PC-3 (cell line): ENCODE measurements around the gene CATSPERE. TPM values are rescaled to one million over a fixed set of nuclear protein-coding genes. Genes with fewer than 3 reads are reported as not detected.
A peak's percentile ranks its signal among the peaks of the same experiment; 100 is the strongest.

Experiments used
- ATAC-seq: fragments of 200-7000 bp; cut with Tn5 transposase; 2 replicates; pipeline ENCODE4 v1.9.1; 2020; ENCODE audit warnings: mild to moderate bottlenecking, moderate library complexity
- BruUV-seq: library from RNA; stranded (reverse); fragments of 400-500 nt; replicated peaks from 2 replicates; lab custom pipeline; 2021; lab: Mats Ljungman, UMichigan
- CTCF ChIA-PET: fragments of 300-600 bp; sonication (Branson Sonifier 250); formaldehyde crosslinking; loops from one replicate; lab custom pipeline; 2022; ENCODE audit warnings: antibody characterized with exemption; lab: Charles Lee
- POLR2A ChIA-PET: fragments of 300-600 bp; sonication (Branson Sonifier 250); formaldehyde crosslinking; loops from one replicate; lab custom pipeline; 2022; ENCODE audit warnings: antibody characterized with exemption; ENCODE audit not compliant: unreplicated experiment; lab: Charles Lee
- DNase-seq: peaks from one replicate; pipeline ENCODE4 v3.0.0-alpha.2; 2015
- H2AFZ ChIP-seq: fragments of 300-600 bp; sonication (generic); 2 replicates; pipeline ENCODE4 v1.6.0; 2016; ENCODE audit warnings: antibody characterized with exemption, low read length
- H3F3A ChIP-seq: fragments of 300-600 bp; sonication (generic); one replicate; pipeline ENCODE4 v1.6.0; 2017; ENCODE audit warnings: antibody characterized with exemption, low read length, control low read depth, mild to moderate bottlenecking; ENCODE audit not compliant: unreplicated experiment
- H3K27ac ChIP-seq: fragments of 300-600 bp; sonication (generic); 2 replicates; pipeline ENCODE4 v1.5.1; 2016; ENCODE audit warnings: mild to moderate bottlenecking, low read length
- H3K27me3 ChIP-seq: fragments of 300-600 bp; sonication (generic); 2 replicates; pipeline ENCODE4 v1.6.1; 2016; ENCODE audit warnings: low read length, mixed read lengths
- H3K36me3 ChIP-seq: fragments of 300-600 bp; sonication (generic); 2 replicates; pipeline ENCODE4 v1.6.1; 2016; ENCODE audit warnings: low read depth, mixed run types, low read length, mixed read lengths
- H3K4me1 ChIP-seq: fragments of 300-600 bp; sonication (generic); 2 replicates; pipeline ENCODE4 v1.5.1; 2016; ENCODE audit warnings: low read length; ENCODE audit not compliant: insufficient read depth
- H3K4me2 ChIP-seq: fragments of 300-600 bp; sonication (generic); 2 replicates; pipeline ENCODE4 v1.6.0; 2016; ENCODE audit warnings: low read length
- H3K4me3 ChIP-seq: fragments of 300-600 bp; sonication (generic); 2 replicates; pipeline ENCODE4 v1.5.1; 2016; ENCODE audit warnings: mild to moderate bottlenecking, low read length, mixed read lengths
- H3K79me2 ChIP-seq: fragments of 300-600 bp; sonication (generic); 2 replicates; pipeline ENCODE4 v1.6.1; 2017; ENCODE audit warnings: low read length, mixed read lengths
- H3K9ac ChIP-seq: fragments of 300-600 bp; sonication (generic); 2 replicates; pipeline ENCODE4 v1.6.0; 2016; ENCODE audit warnings: mild to moderate bottlenecking, low read length
- H3K9me2 ChIP-seq: fragments of 300-600 bp; sonication (generic); replicated peaks from 2 replicates; pipeline ENCODE4 v1.6.1; 2016; ENCODE audit warnings: mixed run types, low read length, mixed read lengths
- H3K9me3 ChIP-seq: fragments of 300-600 bp; sonication (generic); 2 replicates; pipeline ENCODE4 v1.6.1; 2016; ENCODE audit warnings: low read length, mixed read lengths
- H4K20me1 ChIP-seq: fragments of 300-600 bp; sonication (generic); 2 replicates; pipeline ENCODE4 v1.6.1; 2016; ENCODE audit warnings: low read length, mixed read lengths
- CTCF ChIP-seq: fragments of 300-600 bp; sonication (generic); conservative IDR thresholded peaks from 2 replicates; pipeline ENCODE4 v1.5.1; 2017; ENCODE audit warnings: antibody characterized with exemption, low read depth, mild to moderate bottlenecking, low read length
- EZH2 ChIP-seq: fragments of 300-600 bp; sonication (generic); IDR thresholded peaks from one replicate; pipeline ENCODE4 v1.6.1; 2017; ENCODE audit warnings: antibody characterized with exemption, mild to moderate bottlenecking, low read length; ENCODE audit not compliant: unreplicated experiment
- EZH2phosphoT487 ChIP-seq: fragments of 300-600 bp; sonication (generic); IDR thresholded peaks from 2 replicates; pipeline ENCODE4 v1.6.1; 2018; ENCODE audit warnings: mild to moderate bottlenecking, antibody characterized with exemption, low read length, borderline replicate concordance
- intact Hi-C: fragments of 100-400 bp; cut with micrococcal nuclease; formaldehyde crosslinking; loops from 2 replicates; pipeline ENCODE4 v1.9.0; 2023
- total RNA-seq: library from RNA; depleted of rRNA; stranded (reverse); fragments of >200 nt; gene quantifications from 2 replicates; pipeline ENCODE4 v1.2.3, GENCODE V29; 2014

CATSPERE gene
- total RNA-seq, 1 experiment from 2014 or later: not detected

DNA sequence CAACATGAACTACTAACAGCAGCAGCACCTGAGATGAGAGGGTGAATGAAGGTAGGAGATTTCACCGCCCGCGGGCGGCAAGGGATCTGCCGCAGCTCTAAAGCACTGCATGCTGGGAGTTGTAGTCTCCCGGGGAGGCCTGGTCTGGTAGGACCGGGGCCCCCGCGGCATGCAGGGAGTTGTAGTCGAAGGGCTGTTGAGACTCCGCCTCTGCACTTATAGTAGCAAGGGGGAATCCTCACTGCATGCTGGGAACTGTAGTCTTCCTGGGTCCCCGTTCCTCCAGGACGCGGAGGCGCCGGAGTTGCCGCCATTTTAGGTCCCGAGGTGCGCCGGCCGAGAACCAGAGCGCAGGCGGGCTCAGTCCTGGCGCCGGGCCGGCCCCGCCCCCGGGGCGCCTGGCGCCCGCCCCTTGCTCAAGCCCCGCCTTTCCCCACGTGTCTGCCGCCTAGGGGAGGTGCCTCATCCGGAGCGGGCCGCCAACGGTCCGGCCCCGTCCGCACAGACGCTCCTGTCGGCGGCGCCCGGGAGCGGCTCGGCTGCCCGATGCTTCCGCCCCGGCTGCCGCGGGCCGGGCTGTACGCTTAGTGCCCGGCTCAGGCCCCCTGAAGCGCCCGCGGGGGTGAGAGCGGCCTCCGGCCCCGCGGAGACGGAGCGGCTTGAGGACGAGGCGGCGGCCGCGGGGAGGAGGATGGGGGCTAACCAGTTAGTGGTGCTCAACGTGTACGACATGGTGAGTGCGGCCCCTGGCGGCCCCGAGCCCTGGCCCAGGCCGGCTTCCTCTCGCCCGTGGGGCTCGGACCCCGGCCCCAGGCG lies 191.8 kb downstream of the CATSPERE start, which contains the start of gene DESI2:
TSS of gene DESI2 (plus strand) at position 504 of the 816 bp plus-strand sequence. CDS start at position 692, 188 bp downstream.
- Histone ChIP-seq H3K36me3 (peaks cover 11% of the 10 kb centered on the region), H3K4me2 (peak within 1 kb of the TSS; percentile 93), H3K9me2 (no peaks in the 10 kb centered on the region), H3K4me1 (peaks cover 27% of the 10 kb centered on the region), H3F3A (no peaks in the 10 kb centered on the region), H2AFZ (peak within 1 kb of the TSS; percentile 97), H3K9ac (peak within 1 kb of the TSS; percentile 90), H3K4me3 (peak within 1 kb of the TSS; percentile 91), H3K9me3 (no peaks in the 10 kb centered on the region), H4K20me1 (peaks cover 27% of the 10 kb centered on the region), H3K27ac (peak within 1 kb of the TSS; percentile 30), H3K27me3 (no peaks in the 10 kb centered on the region), H3K79me2 (peaks cover 48% of the 10 kb centered on the region)
- BruUV-seq: no TSS peak
- TF ChIP-seq CTCF (peak; percentile 72), EZH2 (no peak)
- POLR2A ChIA-PET: interaction anchor here (0.6 kb wide), 2 partner anchors 31 to 187 kb away, joined by 3 to 5 read pairs; no protein-coding TSS in a partner anchor
- CTCF ChIA-PET: interaction anchor here (0.6 kb wide), 1 partner anchor 486 kb away, joined by 3 read pairs; no protein-coding TSS in a partner anchor
- peak; percentile 99 for DNase-seq
- ATAC-seq: peak; percentile 93
- intact Hi-C loops: loop anchor here (1.0 to 10.0 kb wide), 8 partner anchors 50 to 318 kb away; partner anchors contain the start of gene COX20

DNA sequence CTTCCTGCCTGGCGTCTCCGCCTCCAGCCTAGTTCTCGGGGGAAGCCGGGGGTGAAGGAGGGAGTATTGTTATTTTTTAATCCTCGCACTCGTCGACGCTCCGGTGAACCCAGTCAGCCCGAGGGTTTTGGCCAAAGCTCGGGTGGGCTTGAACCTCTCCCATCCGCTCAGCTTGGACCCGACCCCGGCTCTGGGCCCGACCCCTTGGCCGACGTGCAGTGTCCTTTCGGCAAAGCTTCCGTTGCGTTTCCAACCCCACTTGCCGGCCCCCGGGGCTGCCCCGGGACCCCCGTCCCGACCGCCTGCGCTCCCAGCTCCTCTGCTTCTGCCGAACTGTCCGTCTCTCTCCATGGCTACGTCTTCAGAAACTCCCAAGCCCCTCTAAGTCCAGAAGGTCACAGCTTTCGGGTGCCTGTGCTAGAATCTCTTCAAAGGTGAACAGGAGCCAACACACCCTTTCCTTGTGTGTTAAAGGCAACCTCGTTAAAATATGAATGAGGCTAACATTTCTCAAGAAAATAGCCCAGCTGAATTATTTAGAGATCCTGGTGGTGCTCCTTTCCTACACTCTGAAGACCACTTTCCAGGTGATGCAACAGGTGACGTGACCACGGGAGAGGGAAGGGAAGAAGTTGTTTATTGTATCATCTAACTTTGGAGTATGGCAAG lies 192.5 kb downstream of the CATSPERE start:
- DNase-seq: peak; percentile 39
- BruUV-seq: no TSS peak
- peak overlapping the region; percentile 90 for H3K9ac ChIP-seq
- TF ChIP-seq EZH2phosphoT487 (no peak), CTCF (no peak), EZH2 (no peak)
- ChIA-PET POLR2A (interaction anchor here (0.5 kb wide), 1 partner anchor 83 kb away, joined by 14 read pairs; no protein-coding TSS in a partner anchor), CTCF (interaction anchor here (0.7 kb wide), 1 partner anchor 389 kb away, joined by 4 read pairs; no protein-coding TSS in a partner anchor)
- peaks cover 17% of the 10 kb centered on the region for H3K36me3 ChIP-seq
- intact Hi-C loops: loop anchor here (1.0 to 10.0 kb wide), 5 partner anchors 50 to 318 kb away; partner anchors contain the start of gene COX20
- H3K9me2 ChIP-seq: no peaks in the 10 kb centered on the region
- peak overlapping the region; percentile 66 for H2AFZ ChIP-seq
- H3K79me2 ChIP-seq: peaks cover 55% of the 10 kb centered on the region
- peak overlapping the region; percentile 91 for H3K4me3 ChIP-seq
- no peak for ATAC-seq
- H3K4me2 ChIP-seq: peak overlapping the region; percentile 93
- no peaks in the 10 kb centered on the region for H3K27me3 ChIP-seq
- no peaks in the 10 kb centered on the region for H3K9me3 ChIP-seq
- peaks cover 27% of the 10 kb centered on the region for H3K4me1 ChIP-seq
- no peaks in the 10 kb centered on the region for H3F3A ChIP-seq
- peak overlapping the region; percentile 30; the same call in 1 of the 2 replicates for H3K27ac ChIP-seq
- peaks cover 27% of the 10 kb centered on the region for H4K20me1 ChIP-seq
